SK-N-MC (cell line): ENCODE data around the gene KDM3B.

Experiments
- EZH2 ChIP-seq: fragments of 200-600 bp; sonication (generic); IDR thresholded peaks from one replicate; pipeline ENCODE4 v1.6.1; 2017; ENCODE audit warnings: antibody characterized with exemption
- FOXP2 ChIP-seq: optimal IDR thresholded peaks from 2 replicates; pipeline ENCODE3; 2011; ENCODE audit warnings: mild to moderate bottlenecking, moderate library complexity; ENCODE audit not compliant: insufficient read depth; ENCODE audit errors: extremely low read length, control extremely low read depth
- POLR2AphosphoS5 ChIP-seq: IDR thresholded peaks from 2 replicates; pipeline ENCODE4 v1.6.1; 2012; ENCODE audit warnings: mild to moderate bottlenecking, low read depth, low read length, borderline replicate concordance

GRCh38 chr5:138369706-138370105 lies 17.2 kb downstream of the KDM3B start:
- TF ChIP-seq EZH2 (no peak), POLR2AphosphoS5 (no peak), FOXP2 (no peak)
